ENCODE data around the gene FAM193A. TPM values are rescaled to one million over a fixed set of nuclear protein-coding genes. Genes with fewer than 3 reads are reported as not detected.

Gene FAM193A
- total RNA-seq, 1 donor from 2014 or later = 29.2 TPM

Other genes starting within 250 kb of the FAM193A start
- 3.0 and 9.2 TPM in 2 replicates for gene ZFYVE28, start 118.0 kb upstream of the FAM193A start, total RNA-seq
- gene CFAP99, start 117.7 kb upstream of the FAM193A start, total RNA-seq = 0.30 TPM in 1 of 2 replicates, not detected in the other
- gene RNF4, start 67.5 kb upstream of the FAM193A start, total RNA-seq = 74.7 and 139 TPM in 2 replicates
- 72.4 and 88.6 TPM in 2 replicates for gene TNIP2, start 219.7 kb downstream of the FAM193A start, total RNA-seq